Measurements from ENCODE around the gene NBPF19.
"Not testable (repeated sequence)": the region's sequence is repeated elsewhere in the genome, so short reads cannot be mapped to it uniquely, and the experiment has no call there.

- not testable (repeated sequence) for TF ChIP-seq CTCF, POLR2A, POLR2AphosphoS5 (IDR thresholded peaks at IDR 0.05)
These were observed at the start of gene NBPF19 for GRCh38 chr1:149474745-149475144.
